ENCODE results near the gene GDPD4. TPM values are rescaled to one million over a fixed set of nuclear protein-coding genes. Genes with fewer than 3 reads are reported as not detected.

The GDPD4 gene
- total RNA-seq, 1 donor from 2014 or later, result not detected

- H3K27me3 Mint-ChIP-seq (ENCODE audit: low read depth), result no peaks in the 10 kb centered on the region
- H3K27ac Mint-ChIP-seq, result no peak overlapping the region
- H3K9me3 Mint-ChIP-seq, result peaks cover 23% of the 10 kb centered on the region
- DNase-seq (ENCODE audit: low spot score in 2 of 2, unreplicated experiment in 2 of 2), result no peak
- H3K36me3 Mint-ChIP-seq, result no peaks in the 10 kb centered on the region
- H3K4me3 Mint-ChIP-seq, result no peak overlapping the region
- no peaks in the 10 kb centered on the region for H3K4me1 Mint-ChIP-seq
- TF ChIP-seq, protein P1, sequence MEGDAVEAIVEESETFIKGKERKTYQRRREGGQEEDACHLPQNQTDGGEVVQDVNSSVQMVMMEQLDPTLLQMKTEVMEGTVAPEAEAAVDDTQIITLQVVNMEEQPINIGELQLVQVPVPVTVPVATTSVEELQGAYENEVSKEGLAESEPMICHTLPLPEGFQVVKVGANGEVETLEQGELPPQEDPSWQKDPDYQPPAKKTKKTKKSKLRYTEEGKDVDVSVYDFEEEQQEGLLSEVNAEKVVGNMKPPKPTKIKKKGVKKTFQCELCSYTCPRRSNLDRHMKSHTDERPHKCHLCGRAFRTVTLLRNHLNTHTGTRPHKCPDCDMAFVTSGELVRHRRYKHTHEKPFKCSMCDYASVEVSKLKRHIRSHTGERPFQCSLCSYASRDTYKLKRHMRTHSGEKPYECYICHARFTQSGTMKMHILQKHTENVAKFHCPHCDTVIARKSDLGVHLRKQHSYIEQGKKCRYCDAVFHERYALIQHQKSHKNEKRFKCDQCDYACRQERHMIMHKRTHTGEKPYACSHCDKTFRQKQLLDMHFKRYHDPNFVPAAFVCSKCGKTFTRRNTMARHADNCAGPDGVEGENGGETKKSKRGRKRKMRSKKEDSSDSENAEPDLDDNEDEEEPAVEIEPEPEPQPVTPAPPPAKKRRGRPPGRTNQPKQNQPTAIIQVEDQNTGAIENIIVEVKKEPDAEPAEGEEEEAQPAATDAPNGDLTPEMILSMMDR (IDR thresholded peaks at IDR 0.05; ENCODE audit: unreplicated experiment), result no peak
These were observed 48.8 kb downstream of the GDPD4 start for GRCh38 chr11:77252555-77253270.

DNA sequence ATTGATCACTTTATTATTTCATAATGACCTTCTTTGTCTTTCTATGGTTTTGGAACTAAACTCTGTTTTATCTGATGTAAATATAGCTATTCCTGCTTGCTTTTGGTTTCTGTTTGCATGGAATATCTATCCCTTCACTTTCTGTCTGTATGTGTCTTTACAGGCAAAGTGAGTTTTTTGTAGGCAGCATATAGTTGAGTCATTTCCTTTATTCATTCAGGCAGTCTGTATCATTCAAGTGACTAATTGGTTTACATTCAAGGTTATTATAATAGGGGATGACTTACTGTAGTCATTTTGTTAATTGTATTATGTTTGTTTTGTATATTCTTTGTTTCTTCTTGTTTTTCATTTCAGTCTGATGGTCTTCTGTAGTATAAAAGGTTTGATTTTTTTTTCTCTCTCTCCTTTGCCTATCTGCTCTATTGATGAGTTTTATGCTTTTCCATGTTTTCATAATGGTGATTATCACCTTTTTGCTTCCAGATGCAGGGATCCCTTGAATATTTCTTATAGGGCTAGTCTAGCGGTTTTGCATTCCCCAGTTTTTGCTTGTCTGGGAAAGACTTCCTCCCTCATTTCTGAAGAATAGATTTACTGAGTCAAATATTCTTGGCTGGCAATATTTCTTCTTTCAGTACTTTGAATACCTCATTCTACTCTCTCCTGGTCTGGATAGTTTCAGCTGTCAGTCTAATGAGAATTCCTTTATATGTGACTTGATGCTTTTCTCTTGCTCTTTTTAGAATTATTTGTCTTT is 50.4 kb downstream of the GDPD4 start:
- Mint-ChIP-seq H3K27me3 (ENCODE audit: low read depth) (no peaks in the 10 kb centered on the region), H3K9me3 (peaks cover 23% of the 10 kb centered on the region), H3K4me1 (no peaks in the 10 kb centered on the region), H3K4me3 (no peak overlapping the region), H3K27ac (no peak overlapping the region), H3K36me3 (no peaks in the 10 kb centered on the region)
- TF ChIP-seq, protein P1 (IDR thresholded peaks at IDR 0.05; ENCODE audit: unreplicated experiment), result no peak
- no peak for DNase-seq (ENCODE audit: low spot score in 2 of 2, unreplicated experiment in 2 of 2)

DNA sequence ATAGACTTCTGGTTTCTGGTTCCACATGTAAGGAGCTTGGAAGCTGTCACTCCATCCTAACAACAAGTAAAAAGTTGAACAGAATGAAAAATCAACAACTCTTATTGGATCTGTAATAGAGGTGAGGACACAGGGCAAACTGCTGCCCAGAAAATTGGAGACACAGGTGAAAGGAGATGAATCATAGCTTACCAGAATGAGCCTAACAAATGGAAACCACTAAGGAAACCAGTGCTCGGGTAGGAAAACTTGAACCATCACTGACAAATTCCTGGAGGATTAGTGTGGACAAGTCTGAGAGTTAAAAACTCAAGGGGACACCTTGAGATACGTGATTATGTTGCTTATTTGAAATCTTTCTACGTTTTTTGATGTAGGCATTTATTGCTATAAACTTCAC is 52.1 kb downstream of the GDPD4 start:
- TF ChIP-seq, protein P1 (IDR thresholded peaks at IDR 0.05; ENCODE audit: unreplicated experiment), result no peak
- no peak for DNase-seq (ENCODE audit: low spot score in 2 of 2, unreplicated experiment in 2 of 2)
- Mint-ChIP-seq H3K9me3 (peaks cover 23% of the 10 kb centered on the region), H3K27me3 (ENCODE audit: low read depth) (no peaks in the 10 kb centered on the region), H3K4me3 (no peak overlapping the region), H3K27ac (no peak overlapping the region), H3K36me3 (no peaks in the 10 kb centered on the region), H3K4me1 (peaks cover 2% of the 10 kb centered on the region)

DNA sequence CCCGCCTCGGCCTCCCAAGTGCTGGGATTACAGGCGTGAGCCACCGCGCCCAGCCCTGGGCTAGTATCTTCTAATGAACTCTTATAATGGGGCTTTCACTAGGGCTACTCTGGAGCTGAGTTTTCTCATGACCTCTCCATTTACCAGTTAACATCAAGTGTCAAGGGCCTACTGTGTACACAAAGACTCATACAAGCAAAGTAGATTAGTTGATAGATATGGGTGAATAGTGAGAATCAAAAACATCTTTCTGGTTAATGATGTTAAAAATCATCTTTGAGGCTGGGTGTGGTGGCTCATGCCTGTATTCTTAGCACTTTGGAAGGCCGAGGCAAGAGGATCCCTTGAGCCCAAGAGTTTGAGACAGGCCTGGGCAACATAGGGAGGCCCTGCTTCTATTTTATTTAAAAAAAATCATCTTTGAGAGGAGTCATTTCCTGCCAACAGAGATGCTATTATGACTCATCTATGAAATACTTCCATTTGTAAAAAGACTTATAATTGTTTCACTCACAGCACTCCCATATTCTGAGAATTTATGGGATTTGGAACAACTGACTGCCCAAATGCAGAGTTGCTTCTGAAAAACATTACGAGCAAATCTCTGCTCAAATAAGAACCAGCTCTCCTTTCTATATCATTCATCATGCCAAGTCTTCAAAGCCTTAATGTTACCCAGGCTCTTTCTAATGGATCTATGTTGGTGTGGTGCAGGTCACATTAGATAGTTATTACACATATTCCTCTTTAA is 57.0 kb downstream of the GDPD4 start:
- TF ChIP-seq, protein P1 (IDR thresholded peaks at IDR 0.05; ENCODE audit: unreplicated experiment), result no peak
- no peak overlapping the region for H3K27ac Mint-ChIP-seq

DNA sequence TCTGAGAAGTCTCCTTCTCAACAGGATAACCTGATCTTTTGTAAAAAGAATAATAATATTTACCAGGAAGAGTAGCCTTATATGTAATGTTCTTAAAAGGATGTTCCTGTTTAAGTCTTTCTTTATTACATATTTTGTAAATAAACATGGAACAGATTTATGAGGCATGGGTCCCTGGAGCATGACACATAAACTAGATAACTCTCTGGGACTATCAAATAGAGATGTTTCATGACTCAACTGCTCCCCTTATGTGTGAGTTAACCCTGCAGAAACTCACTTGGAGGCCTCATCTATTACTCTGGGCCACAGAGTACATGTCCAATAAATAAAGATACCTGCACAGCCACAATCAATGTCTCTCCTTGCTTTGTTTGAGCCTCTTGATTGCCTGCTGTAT is 64.6 kb downstream of the GDPD4 start:
- TF ChIP-seq, protein P1 (IDR thresholded peaks at IDR 0.05; ENCODE audit: unreplicated experiment), result no peak
- no peaks in the 10 kb centered on the region for H3K27me3 Mint-ChIP-seq (ENCODE audit: low read depth)
- H3K4me3 Mint-ChIP-seq, result no peak overlapping the region
- no peak overlapping the region for H3K27ac Mint-ChIP-seq
- peaks cover 14% of the 10 kb centered on the region for H3K9me3 Mint-ChIP-seq
- DNase-seq (ENCODE audit: low spot score in 2 of 2, unreplicated experiment in 2 of 2), result no peak
- no peaks in the 10 kb centered on the region for H3K4me1 Mint-ChIP-seq
- no peaks in the 10 kb centered on the region for H3K36me3 Mint-ChIP-seq

More for the DNA sequence above, 57.0 kb downstream of the GDPD4 start:
- H3K27me3 Mint-ChIP-seq (ENCODE audit: low read depth), result no peaks in the 10 kb centered on the region
- peaks cover 11% of the 10 kb centered on the region for H3K9me3 Mint-ChIP-seq
- no peak for DNase-seq (ENCODE audit: low spot score in 2 of 2, unreplicated experiment in 2 of 2)
- no peaks in the 10 kb centered on the region for H3K36me3 Mint-ChIP-seq
- H3K4me3 Mint-ChIP-seq, result no peak overlapping the region
- H3K4me1 Mint-ChIP-seq, result peaks cover 2% of the 10 kb centered on the region
